ENCODE data around the gene CIC. TPM values are rescaled to one million over a fixed set of nuclear protein-coding genes. Genes with fewer than 3 reads are reported as not detected.

The CIC gene
- total RNA-seq, 1 donor from 2014 or later: 96.5 TPM

DNA sequence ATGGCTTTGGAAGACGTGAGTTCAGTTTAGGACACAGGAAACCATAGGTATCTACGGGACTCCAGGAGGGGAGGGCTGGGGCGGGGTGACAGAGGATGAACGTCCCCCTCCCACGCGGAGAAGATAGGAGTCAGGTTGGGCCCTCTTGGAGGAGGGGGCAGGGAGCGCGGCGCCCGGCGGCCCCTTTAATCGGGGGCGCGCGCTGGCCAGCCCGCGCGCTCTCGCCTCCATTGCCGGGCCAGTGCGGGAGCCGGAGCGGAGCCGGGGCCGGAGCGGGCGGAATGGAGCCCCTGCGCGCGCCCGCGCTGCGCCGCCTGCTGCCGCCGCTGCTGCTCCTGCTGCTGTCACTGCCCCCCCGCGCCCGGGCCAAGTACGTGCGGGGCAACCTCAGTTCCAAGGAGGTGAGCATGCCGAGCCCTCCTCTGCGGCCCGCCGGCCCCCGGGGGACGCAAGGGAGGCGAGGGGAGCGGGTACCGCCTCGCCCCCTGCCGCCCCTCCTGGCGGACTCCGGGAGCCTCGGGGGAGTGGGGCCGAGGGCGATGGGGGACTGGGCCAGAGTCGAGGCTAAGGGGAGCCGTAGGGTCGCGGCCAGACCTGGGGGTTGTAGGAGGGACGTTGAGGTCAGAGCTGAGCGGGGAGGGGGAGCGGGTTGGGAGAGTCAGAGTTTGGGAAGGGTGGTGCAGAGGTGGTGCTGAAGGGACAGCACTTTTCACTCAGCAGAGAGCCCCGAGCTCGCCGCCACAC, 44.2 kb downstream of the CIC start, which contains the start of gene TMEM145:
TMEM145 (plus strand) TSS at position 214 of the 744 bp plus-strand sequence; CDS start at position 282, 68 bp downstream.
- Mint-ChIP-seq H3K4me1 (peaks cover 19% of the 10 kb centered on the region), H3K36me3 (ENCODE audit: low read depth) (no peaks in the 10 kb centered on the region), H3K27me3 (peaks cover 28% of the 10 kb centered on the region), H3K4me3 (peak within 1 kb of the TSS; percentile 68), H3K9me3 (no peaks in the 10 kb centered on the region), H3K27ac (no peak within 1 kb of the TSS)
- TF ChIP-seq, protein P1, sequence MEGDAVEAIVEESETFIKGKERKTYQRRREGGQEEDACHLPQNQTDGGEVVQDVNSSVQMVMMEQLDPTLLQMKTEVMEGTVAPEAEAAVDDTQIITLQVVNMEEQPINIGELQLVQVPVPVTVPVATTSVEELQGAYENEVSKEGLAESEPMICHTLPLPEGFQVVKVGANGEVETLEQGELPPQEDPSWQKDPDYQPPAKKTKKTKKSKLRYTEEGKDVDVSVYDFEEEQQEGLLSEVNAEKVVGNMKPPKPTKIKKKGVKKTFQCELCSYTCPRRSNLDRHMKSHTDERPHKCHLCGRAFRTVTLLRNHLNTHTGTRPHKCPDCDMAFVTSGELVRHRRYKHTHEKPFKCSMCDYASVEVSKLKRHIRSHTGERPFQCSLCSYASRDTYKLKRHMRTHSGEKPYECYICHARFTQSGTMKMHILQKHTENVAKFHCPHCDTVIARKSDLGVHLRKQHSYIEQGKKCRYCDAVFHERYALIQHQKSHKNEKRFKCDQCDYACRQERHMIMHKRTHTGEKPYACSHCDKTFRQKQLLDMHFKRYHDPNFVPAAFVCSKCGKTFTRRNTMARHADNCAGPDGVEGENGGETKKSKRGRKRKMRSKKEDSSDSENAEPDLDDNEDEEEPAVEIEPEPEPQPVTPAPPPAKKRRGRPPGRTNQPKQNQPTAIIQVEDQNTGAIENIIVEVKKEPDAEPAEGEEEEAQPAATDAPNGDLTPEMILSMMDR (IDR thresholded peaks at IDR 0.05): no peak
- DNase-seq (no peak), ATAC-seq (ENCODE audit: low read depth) (peak; percentile 77)
- POLR2A ChIA-PET: no interaction called here
- CTCF ChIA-PET: no interaction called here
- intact Hi-C loops (cut with micrococcal nuclease): loop anchor here (1.0 kb wide), 1 partner anchor 12 kb away; the partner anchor contains the start of gene MEGF8

DNA sequence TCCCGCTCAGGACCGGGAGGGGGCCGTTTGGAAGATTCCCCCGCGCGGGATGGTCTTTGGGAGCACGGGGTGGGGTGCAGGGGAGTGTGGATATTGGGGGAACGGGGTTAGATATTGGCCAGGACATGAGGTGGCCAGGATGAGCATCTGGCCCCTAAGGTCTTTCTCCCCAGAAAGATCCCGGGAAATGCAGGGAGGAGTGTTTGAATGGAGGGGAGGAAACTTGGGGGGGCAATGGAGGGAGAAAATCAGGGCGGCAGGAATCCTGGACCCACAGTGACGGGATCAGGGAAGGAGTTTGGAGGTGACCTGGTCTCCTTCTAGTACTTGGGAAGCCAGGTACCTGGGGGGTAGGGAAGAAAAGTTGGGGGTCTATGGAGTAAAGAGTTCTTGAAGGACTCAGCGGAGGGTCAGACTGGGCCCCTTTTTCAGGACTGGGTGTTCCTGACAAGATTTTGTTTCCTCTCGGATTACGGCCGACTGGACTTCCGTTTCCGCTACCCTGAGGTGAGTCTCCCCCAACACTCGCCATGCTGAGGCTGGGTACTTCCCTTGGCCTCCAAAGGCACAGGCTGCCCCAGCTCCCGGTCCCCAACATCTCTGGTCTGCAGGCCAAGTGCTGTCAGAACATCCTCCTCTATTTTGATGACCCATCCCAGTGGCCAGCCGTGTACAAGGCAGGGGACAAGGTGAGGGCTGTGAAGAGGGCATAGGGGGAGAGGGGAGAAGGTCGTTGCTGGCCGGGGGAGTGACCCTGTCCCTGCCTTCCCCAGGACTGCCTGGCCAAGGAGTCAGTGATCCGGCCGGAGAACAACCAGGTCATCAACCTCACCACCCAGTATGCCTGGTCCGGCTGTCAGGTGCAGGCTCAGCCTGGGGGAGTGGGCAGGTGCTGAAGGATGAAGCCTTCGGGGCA, 45.0 kb downstream of the CIC start:
- TF ChIP-seq, protein P1 (IDR thresholded peaks at IDR 0.05): no peak
- ATAC-seq (ENCODE audit: low read depth) (no peak), DNase-seq (no peak)
- ChIA-PET POLR2A (interaction anchor here (0.5 kb wide), 1 partner anchor 192 kb away, joined by 3 read pairs; no protein-coding TSS in a partner anchor), CTCF (no interaction called here)
- intact Hi-C loops (cut with micrococcal nuclease): loop anchor here (1.0 kb wide), 1 partner anchor 11 kb away; the partner anchor contains the start of gene MEGF8
- no peaks in the 10 kb centered on the region for H3K36me3 Mint-ChIP-seq (ENCODE audit: low read depth)
- no peak overlapping the region for H3K27ac Mint-ChIP-seq
- H3K27me3 Mint-ChIP-seq: peaks cover 28% of the 10 kb centered on the region
- H3K9me3 Mint-ChIP-seq: no peaks in the 10 kb centered on the region
- no peak overlapping the region for H3K4me3 Mint-ChIP-seq
- H3K4me1 Mint-ChIP-seq: peaks cover 19% of the 10 kb centered on the region

DNA sequence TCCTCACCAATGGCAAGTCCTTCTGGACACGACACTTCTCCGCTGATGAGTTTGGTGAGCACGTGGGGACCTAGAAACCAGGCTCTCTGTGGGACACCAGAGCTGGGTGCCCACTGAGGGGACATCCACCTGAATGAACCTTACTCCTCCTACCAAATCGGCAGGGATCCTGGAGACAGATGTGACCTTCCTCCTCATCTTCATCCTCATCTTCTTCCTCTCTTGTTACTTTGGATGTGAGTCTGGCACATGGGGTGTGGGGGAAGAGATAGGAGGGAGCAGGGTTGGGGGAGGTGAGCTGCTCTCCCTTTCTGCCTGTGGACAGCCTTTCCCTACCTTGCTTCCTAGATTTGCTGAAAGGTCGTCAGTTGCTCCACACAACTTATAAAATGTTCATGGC, 46.0 kb downstream of the CIC start:
- CTCF ChIA-PET: no interaction called here
- H3K36me3 Mint-ChIP-seq (ENCODE audit: low read depth): no peaks in the 10 kb centered on the region
- TF ChIP-seq, protein P1 (IDR thresholded peaks at IDR 0.05): no peak
- peaks cover 19% of the 10 kb centered on the region for H3K4me1 Mint-ChIP-seq
- H3K27ac Mint-ChIP-seq: no peak overlapping the region
- intact Hi-C loops (cut with micrococcal nuclease): no loop called here
- no peaks in the 10 kb centered on the region for H3K9me3 Mint-ChIP-seq
- POLR2A ChIA-PET: interaction anchor here (0.9 kb wide), 1 partner anchor 21 kb away, joined by 7 read pairs; no protein-coding TSS in a partner anchor
- ATAC-seq (ENCODE audit: low read depth): no peak
- DNase-seq: no peak
- H3K4me3 Mint-ChIP-seq: no peak overlapping the region
- peaks cover 28% of the 10 kb centered on the region for H3K27me3 Mint-ChIP-seq

DNA sequence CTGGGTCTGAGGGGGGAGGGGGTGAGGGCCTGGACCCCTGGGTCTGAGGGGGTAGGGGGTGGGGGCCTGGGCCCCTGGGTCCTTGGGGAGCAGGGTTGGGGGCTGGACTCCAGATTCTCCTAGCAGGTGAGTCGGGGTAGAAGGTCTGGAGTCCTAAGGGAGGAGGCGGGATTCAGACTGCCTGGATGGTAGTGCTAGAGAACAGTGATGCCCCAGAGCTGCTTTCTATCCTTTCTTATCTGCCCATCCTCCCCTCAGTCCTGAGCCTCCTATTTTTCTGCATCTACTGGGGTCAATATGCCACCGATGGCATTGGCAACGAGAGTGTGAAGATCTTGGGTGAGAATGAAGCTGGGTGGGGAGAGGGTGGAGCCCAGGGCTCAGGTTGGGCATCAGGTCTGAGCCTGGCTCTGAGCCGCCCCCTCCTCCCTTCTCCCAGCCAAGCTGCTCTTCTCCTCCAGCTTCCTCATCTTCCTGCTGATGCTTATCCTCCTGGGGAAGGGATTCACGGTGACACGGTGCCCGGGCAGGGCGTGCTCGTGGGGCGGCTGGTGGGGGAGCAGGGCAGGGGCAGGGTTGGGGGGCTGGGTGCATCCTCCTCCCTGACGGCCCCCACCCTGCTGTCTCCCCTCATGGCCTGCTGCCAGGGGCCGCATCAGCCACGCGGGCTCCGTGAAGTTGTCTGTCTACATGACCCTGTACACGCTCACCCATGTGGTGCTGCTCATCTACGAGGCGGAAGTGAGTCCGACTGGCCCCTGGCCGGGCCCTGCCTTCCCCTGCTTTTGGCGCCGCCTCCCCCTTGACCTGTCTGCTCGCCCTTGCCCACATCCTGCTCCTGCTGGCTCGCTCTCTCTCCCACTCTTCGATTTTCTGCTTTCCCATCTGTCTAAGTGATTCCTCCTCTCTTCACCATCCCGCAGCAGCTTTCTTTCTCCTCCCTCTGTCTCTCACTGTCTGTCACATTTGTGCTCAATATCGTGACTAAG, 47.5 kb downstream of the CIC start:
- ATAC-seq (ENCODE audit: low read depth) (no peak), DNase-seq (no peak)
- no peaks in the 10 kb centered on the region for H3K9me3 Mint-ChIP-seq
- intact Hi-C loops (cut with micrococcal nuclease): no loop called here
- peaks cover 26% of the 10 kb centered on the region for H3K27me3 Mint-ChIP-seq
- H3K36me3 Mint-ChIP-seq (ENCODE audit: low read depth): no peaks in the 10 kb centered on the region
- H3K4me1 Mint-ChIP-seq: peaks cover 19% of the 10 kb centered on the region
- TF ChIP-seq, protein P1 (IDR thresholded peaks at IDR 0.05): no peak
- H3K4me3 Mint-ChIP-seq: peak overlapping the region; percentile 1
- H3K27ac Mint-ChIP-seq: no peak overlapping the region
- POLR2A ChIA-PET: interaction anchor here (0.6 kb wide), 2 partner anchors 22 to 60 kb away, joined by 3 read pairs; no protein-coding TSS in a partner anchor
- CTCF ChIA-PET: interaction anchor here (1.2 kb wide), 1 partner anchor 80 kb away, joined by 3 read pairs; no protein-coding TSS in a partner anchor

Measured in activated B cell treated with CpG ODN at 0.5 μM for 24 hours (primary cell).